Uterus (tissue), 4 donors: ENCODE results near the gene PRSS22. TPM values are rescaled to one million over a fixed set of nuclear protein-coding genes. Genes with fewer than 3 reads are reported as not detected.

ENCODE experiments used
- DNase-seq, 2 donors: peaks; one replicate each; pipeline ENCODE4 v3.0.0-alpha.2; 2019 to 2020
- H3K27ac ChIP-seq, 2 donors: fragments of 200-600 bp; sonication (generic); 1 replicate in 1 of 2; 2 replicates in 1 of 2; pipeline ENCODE4 v1.5.1; 2016 to 2018
- H3K27me3 ChIP-seq, 2 donors: fragments of 200-600 bp; sonication (generic); one replicate each; pipeline ENCODE4 v1.5.1; 2018 to 2019; ENCODE audit warnings: control low read depth in 1 of 2
- H3K36me3 ChIP-seq, 2 donors: fragments of 200-600 bp; sonication (generic); one replicate each; pipeline ENCODE4 v1.5.1; 2019; ENCODE audit warnings: control low read depth in 1 of 2
- H3K4me1 ChIP-seq, 2 donors: fragments of 200-600 bp; sonication (generic); one replicate each; pipeline ENCODE4 v1.5.1; 2018 to 2019; ENCODE audit warnings: control low read depth in 1 of 2
- H3K4me3 ChIP-seq, 2 donors: fragments of 200-600 bp; sonication (generic); 1 replicate in 1 of 2; 2 replicates in 1 of 2; pipeline ENCODE4 v1.5.1; 2018 to 2019; ENCODE audit warnings: mild to moderate bottlenecking in 1 of 2
- H3K9me3 ChIP-seq, 2 donors: fragments of 200-600 bp; sonication (generic); one replicate each; pipeline ENCODE4 v1.5.1; 2019; ENCODE audit warnings: control low read depth in 1 of 2
- CTCF ChIP-seq, 4 experiments: fragments of 200-600 bp in 2 of 4; fragments of 450-650 bp in 2 of 4; sonication (generic) in 2 of 4; IDR thresholded peaks; one replicate each; pipeline ENCODE4 v1.5.1; 2016 to 2019; ENCODE audit warnings: antibody characterized with exemption in 4 of 4, mild to moderate bottlenecking in 2 of 4, moderate library complexity in 1 of 4
- POLR2A ChIP-seq, 2 donors: fragments of 450-650 bp; IDR thresholded peaks; one replicate each; pipeline ENCODE4 v1.6.1; 2016; ENCODE audit warnings: antibody characterized with exemption in 2 of 2, mild to moderate bottlenecking in 1 of 2, moderate library complexity in 1 of 2
- intact Hi-C: fragments of 100-400 bp; cut with DNase I; formaldehyde crosslinking; loops from one replicate; pipeline ENCODE4 v1.15.1; 2023; ENCODE audit warnings: low total_unique reads
- total RNA-seq, 4 donors: library from RNA; depleted of rRNA in 3 of 4; stranded (reverse); fragments of >200 nt in 3 of 4; gene quantifications; one replicate each; pipeline versions ENCODE4 v1.1.0 to v1.2.4, GENCODE V29; 2014 to 2023
- donor health status: DM: yes; HTN: yes; CAD: no.

The PRSS22 gene
- total RNA-seq, 4 donors from 2014 or later, result 0.46 to 2.4 TPM; not detected in 2

DNA sequence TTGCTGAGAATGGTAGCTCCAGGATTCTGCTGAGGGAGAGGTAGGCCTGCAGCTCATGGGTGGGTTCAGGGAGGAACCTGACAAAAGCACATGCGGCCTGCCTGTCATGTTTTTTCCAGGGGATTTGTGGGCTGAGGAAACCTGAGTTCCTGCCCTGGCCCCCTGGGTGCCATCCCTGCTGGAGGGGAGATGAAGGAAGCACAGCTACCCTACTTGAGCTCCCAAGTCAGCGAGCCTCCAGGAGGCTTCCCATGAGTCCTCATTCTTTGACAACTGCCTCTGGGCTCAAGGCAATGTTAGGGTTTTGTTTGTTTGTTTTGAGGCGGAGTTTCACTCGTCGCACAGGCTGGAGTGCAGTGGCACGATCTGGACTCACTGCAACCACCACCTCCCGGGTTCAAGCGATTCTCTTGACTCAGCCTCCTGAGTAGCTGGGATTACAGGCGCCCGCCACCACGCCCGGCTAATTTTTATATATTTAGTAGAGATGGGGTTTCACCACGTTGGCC is 41.6 kb upstream of the PRSS22 start:
- Histone ChIP-seq H3K27ac (no peak overlapping the region), H3K9me3 (no peaks in the 10 kb centered on the region), H3K27me3 (no peaks in the 10 kb centered on the region), H3K4me1 (no peaks in the 10 kb centered on the region), H3K36me3 (no peaks in the 10 kb centered on the region), H3K4me3 (no peak overlapping the region)
- DNase-seq, result no peak
- intact Hi-C loops, result loop anchor here (10.0 kb wide), 1 partner anchor 1975 kb away; no protein-coding TSS in a partner anchor
- TF ChIP-seq POLR2A (IDR thresholded peaks at IDR 0.05) (no peak), CTCF (IDR thresholded peaks at IDR 0.05) (no peak)

DNA sequence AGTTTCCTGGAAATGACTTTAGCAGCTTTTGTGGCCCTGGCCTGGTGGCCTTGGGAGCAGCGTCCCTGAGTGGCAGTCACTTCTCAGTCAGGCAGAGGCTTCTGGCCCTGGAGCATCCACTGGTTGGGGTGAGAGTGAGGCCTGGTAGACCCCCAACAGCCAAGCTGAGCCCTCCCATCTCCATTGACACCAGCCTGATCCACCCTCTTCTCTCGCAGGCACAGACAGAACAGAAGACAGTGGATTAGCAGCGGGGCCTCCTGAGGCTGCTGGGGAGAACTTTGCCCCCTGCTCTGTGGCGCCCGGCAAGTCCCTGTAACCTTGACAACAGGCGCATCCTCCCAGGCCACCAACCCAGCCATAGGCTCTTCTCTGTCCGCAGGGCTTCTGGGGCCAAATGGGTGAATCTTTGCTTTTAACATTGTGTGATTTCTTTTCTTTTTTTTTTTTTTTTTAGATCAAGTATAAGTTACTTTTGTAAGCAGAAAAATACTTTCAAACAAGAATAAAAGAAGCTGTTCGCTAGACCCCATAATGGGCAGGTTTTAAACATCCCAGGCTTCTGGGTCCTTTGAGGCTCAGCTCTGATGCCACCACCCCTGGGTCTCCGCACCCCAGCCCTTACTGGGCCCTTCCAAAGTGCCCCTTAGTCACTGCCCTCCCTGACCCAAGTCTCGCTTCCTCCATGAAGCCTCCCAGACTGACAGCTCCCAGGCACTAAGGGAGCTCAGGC is 41.0 kb upstream of the PRSS22 start:
- intact Hi-C loops, result no loop called here
- Histone ChIP-seq H3K27ac (no peak overlapping the region), H3K4me3 (no peak overlapping the region), H3K36me3 (no peaks in the 10 kb centered on the region), H3K9me3 (no peaks in the 10 kb centered on the region), H3K27me3 (no peaks in the 10 kb centered on the region), H3K4me1 (no peaks in the 10 kb centered on the region)
- DNase-seq, result no peak
- TF ChIP-seq CTCF (IDR thresholded peaks at IDR 0.05) (no peak), POLR2A (IDR thresholded peaks at IDR 0.05) (no peak)

DNA sequence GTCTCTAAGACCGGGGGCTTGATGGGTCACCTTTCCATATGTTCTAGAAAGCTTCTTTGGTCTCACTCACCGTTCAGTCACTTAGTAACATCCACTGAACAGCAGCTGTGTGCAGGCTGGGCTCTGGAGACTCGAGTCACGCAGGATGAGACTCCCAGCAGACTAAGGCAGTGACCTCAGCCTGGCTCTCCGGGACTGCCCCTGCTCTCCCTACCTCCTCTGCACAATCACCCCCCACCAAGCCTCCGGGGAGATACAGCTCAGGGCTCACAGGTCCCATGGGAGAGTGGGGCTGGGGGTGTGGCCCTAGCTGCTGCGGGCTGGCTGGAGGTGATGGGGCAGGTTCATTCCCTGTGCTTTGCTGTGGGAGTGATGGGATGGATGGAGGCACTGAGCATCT is 39.1 kb upstream of the PRSS22 start:
- intact Hi-C loops, result no loop called here
- no peaks in the 10 kb centered on the region for H3K27me3 ChIP-seq
- H3K9me3 ChIP-seq, result no peaks in the 10 kb centered on the region
- no peak overlapping the region for H3K27ac ChIP-seq
- H3K4me3 ChIP-seq, result no peak overlapping the region
- H3K36me3 ChIP-seq, result no peaks in the 10 kb centered on the region
- TF ChIP-seq CTCF (IDR thresholded peaks at IDR 0.05) (no peak), POLR2A (IDR thresholded peaks at IDR 0.05) (no peak)
- DNase-seq, result no peak
- H3K4me1 ChIP-seq, result no peaks in the 10 kb centered on the region

DNA sequence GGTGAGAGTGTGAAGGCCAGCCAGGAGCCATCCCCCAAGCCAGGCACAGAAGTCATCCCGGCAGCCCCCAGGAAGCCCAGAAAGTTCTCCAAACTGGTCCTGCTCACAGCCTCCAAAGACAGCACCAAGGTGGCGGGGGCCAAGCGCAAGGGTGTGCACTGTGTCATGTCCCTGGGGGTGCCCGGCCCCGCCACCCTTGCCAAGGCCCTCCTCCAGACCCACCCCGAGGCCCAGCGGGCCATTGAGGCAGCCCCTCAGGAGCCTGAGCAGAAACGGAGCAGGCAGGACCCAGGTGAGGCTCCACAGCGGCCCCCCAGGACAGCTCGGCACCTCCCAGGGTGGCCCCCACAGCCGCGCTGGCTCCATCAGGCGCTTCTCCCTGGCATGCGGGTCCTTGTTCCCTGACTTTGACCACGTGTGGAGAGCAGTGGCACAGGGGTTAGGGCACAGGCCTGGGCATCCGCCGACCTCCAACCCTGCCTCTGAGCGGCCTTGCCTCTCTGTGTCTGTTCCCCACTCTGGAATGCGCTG is 38.6 kb upstream of the PRSS22 start:
- Histone ChIP-seq H3K9me3 (no peaks in the 10 kb centered on the region), H3K4me3 (no peak overlapping the region), H3K27ac (no peak overlapping the region), H3K4me1 (no peaks in the 10 kb centered on the region), H3K27me3 (no peaks in the 10 kb centered on the region), H3K36me3 (no peaks in the 10 kb centered on the region)
- intact Hi-C loops, result no loop called here
- no peak for DNase-seq
- TF ChIP-seq CTCF (IDR thresholded peaks at IDR 0.05) (no peak), POLR2A (IDR thresholded peaks at IDR 0.05) (no peak)

DNA sequence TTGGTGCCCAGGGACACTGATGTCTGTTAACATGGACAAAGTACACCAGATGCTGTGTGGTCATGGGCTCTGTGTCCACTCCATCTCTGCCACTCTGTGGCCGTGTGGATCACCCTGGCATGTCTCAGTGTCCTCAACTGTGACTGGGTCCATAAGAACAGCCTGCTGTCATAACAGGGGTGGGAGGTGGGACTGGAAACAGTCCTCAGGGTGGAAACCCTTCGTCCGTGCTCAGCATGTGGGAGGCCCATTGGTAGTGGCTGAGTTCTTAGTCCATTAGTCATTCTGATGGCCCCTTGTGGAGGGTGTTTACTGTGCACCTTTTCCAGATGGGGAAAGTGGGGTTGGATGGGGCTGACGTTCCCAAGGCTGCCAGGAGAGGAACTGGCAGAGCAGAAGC is 37.8 kb upstream of the PRSS22 start:
- H3K27ac ChIP-seq, result no peak overlapping the region
- H3K4me3 ChIP-seq, result no peak overlapping the region
- intact Hi-C loops, result no loop called here
- TF ChIP-seq POLR2A (IDR thresholded peaks at IDR 0.05), result no peak
- TF ChIP-seq CTCF (IDR thresholded peaks at IDR 0.05), result no peak
- no peaks in the 10 kb centered on the region for H3K27me3 ChIP-seq
- no peaks in the 10 kb centered on the region for H3K9me3 ChIP-seq
- DNase-seq, result no peak
- no peaks in the 10 kb centered on the region for H3K4me1 ChIP-seq
- H3K36me3 ChIP-seq, result no peaks in the 10 kb centered on the region
